Measurements from ENCODE around the gene CAMTA1.

CAMTA1 gene

GRCh38 chr1:6824665-6825368 is 39.6 kb downstream of the CAMTA1 start:
- H3K4me1 ChIP-seq (ENCODE audit: control insufficient read depth, insufficient read depth, low read length) = peaks cover 13% of the 10 kb centered on the region
- ChIA-PET POLR2A (no interaction called here), CTCF (interaction anchor here (1.0 to 1.4 kb wide), 2 partner anchors 11 to 65 kb away, joined by 3 read pairs; no protein-coding TSS in a partner anchor)
- TF ChIP-seq ZNF214 (tag by site-specific recombination; IDR thresholded peaks at IDR 0.05; ENCODE audit: borderline replicate concordance) (no peak), ZNF558 (tag by site-specific recombination; IDR thresholded peaks at IDR 0.05) (no peak), ZNF585B (tag by site-specific recombination; IDR thresholded peaks at IDR 0.05) (no peak), ZNF664 (tag by site-specific recombination; IDR thresholded peaks at IDR 0.05) (no peak), ZNF311 (tag by site-specific recombination; IDR thresholded peaks at IDR 0.05; ENCODE audit: borderline replicate concordance) (no peak), ZNF292 (tag by site-specific recombination; IDR thresholded peaks at IDR 0.05; ENCODE audit: borderline replicate concordance, low read depth) (no peak), ZNF76 (tag by site-specific recombination; IDR thresholded peaks at IDR 0.05; ENCODE audit: borderline replicate concordance, low read depth) (no peak), TRIM28 (IDR thresholded peaks at IDR 0.05; ENCODE audit: borderline replicate concordance, low read length) (no peak), ZNF510 (tag by site-specific recombination; IDR thresholded peaks at IDR 0.05; ENCODE audit: insufficient replicate concordance) (no peak), ZNF580 (tag by site-specific recombination; IDR thresholded peaks at IDR 0.05) (no peak), ZNF202 (tag by site-specific recombination; IDR thresholded peaks at IDR 0.05; ENCODE audit: borderline replicate concordance) (no peak), ZNF140 (tag by site-specific recombination; IDR thresholded peaks at IDR 0.05) (no peak), ZNF629 (tag by site-specific recombination; IDR thresholded peaks at IDR 0.05) (no peak), ZBTB21 (tag by site-specific recombination; IDR thresholded peaks at IDR 0.05) (no peak), ZSCAN23 (tag by site-specific recombination; IDR thresholded peaks at IDR 0.05) (no peak), ZNF132 (tag by site-specific recombination; IDR thresholded peaks at IDR 0.05; ENCODE audit: borderline replicate concordance) (no peak), YY2 (tag by site-specific recombination; IDR thresholded peaks at IDR 0.05) (no peak), ZNF223 (tag by site-specific recombination; IDR thresholded peaks at IDR 0.05) (no peak), ZNF621 (tag by site-specific recombination; IDR thresholded peaks at IDR 0.05) (no peak)
- TF ChIP-seq, protein P1, sequence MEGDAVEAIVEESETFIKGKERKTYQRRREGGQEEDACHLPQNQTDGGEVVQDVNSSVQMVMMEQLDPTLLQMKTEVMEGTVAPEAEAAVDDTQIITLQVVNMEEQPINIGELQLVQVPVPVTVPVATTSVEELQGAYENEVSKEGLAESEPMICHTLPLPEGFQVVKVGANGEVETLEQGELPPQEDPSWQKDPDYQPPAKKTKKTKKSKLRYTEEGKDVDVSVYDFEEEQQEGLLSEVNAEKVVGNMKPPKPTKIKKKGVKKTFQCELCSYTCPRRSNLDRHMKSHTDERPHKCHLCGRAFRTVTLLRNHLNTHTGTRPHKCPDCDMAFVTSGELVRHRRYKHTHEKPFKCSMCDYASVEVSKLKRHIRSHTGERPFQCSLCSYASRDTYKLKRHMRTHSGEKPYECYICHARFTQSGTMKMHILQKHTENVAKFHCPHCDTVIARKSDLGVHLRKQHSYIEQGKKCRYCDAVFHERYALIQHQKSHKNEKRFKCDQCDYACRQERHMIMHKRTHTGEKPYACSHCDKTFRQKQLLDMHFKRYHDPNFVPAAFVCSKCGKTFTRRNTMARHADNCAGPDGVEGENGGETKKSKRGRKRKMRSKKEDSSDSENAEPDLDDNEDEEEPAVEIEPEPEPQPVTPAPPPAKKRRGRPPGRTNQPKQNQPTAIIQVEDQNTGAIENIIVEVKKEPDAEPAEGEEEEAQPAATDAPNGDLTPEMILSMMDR (tag by site-specific recombination; IDR thresholded peaks at IDR 0.05) = no peak
- no peaks in the 10 kb centered on the region for H3K9me3 ChIP-seq (ENCODE audit: control insufficient read depth, insufficient read depth, low read depth, low read length)
- peaks cover 0 to 18% of the 10 kb centered on the region in 2 experiments for H3K36me3 ChIP-seq (ENCODE audit: control insufficient read depth in 2 of 2, insufficient read depth in 1 of 2, low read length in 2 of 2)
- H3K27ac ChIP-seq (ENCODE audit: extremely low read depth, low read depth, low read length) = no peak overlapping the region
- no peak overlapping the region for H3K4me3 ChIP-seq (ENCODE audit: low read depth, low read length)

DNA sequence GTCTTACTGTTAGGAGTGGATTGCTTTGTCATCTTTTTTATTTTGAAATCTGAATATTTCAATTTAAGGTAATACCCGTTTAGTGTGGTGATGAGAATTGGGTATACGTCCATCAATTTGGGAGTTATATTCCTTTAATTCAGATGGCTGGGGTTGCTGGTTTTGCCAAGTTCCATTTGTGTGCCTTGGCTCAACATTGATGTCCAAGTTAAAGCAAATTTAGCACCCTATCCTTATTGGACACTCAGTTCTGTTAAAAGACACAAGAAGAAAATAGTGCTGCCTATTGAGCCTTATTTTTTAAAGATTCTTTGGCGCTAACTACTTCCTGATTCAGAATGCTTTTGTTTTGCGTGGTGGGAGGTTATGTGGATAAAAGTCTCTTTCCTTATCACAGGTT is 40.6 kb downstream of the CAMTA1 start:
- POLR2A ChIA-PET = no interaction called here
- Histone ChIP-seq H3K9me3 (ENCODE audit: control insufficient read depth, insufficient read depth, low read depth, low read length) (no peaks in the 10 kb centered on the region), H3K4me1 (ENCODE audit: control insufficient read depth, insufficient read depth, low read length) (peaks cover 12% of the 10 kb centered on the region), H3K27ac (ENCODE audit: extremely low read depth, low read depth, low read length) (no peak overlapping the region), H3K36me3 (ENCODE audit: control insufficient read depth in 2 of 2, insufficient read depth in 1 of 2, low read length in 2 of 2) (peaks cover 0 to 18% of the 10 kb centered on the region in 2 experiments), H3K4me3 (ENCODE audit: low read depth, low read length) (no peak overlapping the region)
- CTCF ChIA-PET = interaction anchor here (0.9 to 1.0 kb wide), 2 partner anchors 11 to 24 kb away, joined by 3 read pairs; no protein-coding TSS in a partner anchor
- TF ChIP-seq ZNF548 (tag by site-specific recombination; IDR thresholded peaks at IDR 0.05) (no peak), ZNF211 (tag by site-specific recombination; IDR thresholded peaks at IDR 0.05; ENCODE audit: low read depth) (no peak), KLF8 (tag by site-specific recombination; IDR thresholded peaks at IDR 0.05) (no peak), ZNF26 (tag by site-specific recombination; IDR thresholded peaks at IDR 0.05) (no peak), ZBTB21 (tag by site-specific recombination; IDR thresholded peaks at IDR 0.05) (no peak), ZNF121 (tag by site-specific recombination; IDR thresholded peaks at IDR 0.05) (no peak)
- TF ChIP-seq, protein P2, sequence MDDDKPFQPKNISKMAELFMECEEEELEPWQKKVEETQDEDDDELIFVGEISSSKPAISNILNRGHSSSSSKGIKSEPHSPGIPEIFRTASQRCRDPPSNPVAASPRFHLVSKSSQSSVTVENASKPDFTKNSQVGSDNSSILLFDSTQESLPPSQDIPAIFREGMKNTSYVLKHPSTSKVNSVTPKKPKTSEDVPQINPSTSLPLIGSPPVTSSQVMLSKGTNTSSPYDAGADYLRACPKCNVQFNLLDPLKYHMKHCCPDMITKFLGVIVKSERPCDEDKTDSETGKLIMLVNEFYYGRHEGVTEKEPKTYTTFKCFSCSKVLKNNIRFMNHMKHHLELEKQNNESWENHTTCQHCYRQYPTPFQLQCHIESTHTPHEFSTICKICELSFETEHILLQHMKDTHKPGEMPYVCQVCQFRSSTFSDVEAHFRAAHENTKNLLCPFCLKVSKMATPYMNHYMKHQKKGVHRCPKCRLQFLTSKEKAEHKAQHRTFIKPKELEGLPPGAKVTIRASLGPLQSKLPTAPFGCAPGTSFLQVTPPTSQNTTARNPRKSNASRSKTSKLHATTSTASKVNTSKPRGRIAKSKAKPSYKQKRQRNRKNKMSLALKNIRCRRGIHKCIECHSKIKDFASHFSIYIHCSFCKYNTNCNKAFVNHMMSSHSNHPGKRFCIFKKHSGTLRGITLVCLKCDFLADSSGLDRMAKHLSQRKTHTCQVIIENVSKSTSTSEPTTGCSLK (tag by site-specific recombination; IDR thresholded peaks at IDR 0.05) = no peak
- TF ChIP-seq, protein P3, sequence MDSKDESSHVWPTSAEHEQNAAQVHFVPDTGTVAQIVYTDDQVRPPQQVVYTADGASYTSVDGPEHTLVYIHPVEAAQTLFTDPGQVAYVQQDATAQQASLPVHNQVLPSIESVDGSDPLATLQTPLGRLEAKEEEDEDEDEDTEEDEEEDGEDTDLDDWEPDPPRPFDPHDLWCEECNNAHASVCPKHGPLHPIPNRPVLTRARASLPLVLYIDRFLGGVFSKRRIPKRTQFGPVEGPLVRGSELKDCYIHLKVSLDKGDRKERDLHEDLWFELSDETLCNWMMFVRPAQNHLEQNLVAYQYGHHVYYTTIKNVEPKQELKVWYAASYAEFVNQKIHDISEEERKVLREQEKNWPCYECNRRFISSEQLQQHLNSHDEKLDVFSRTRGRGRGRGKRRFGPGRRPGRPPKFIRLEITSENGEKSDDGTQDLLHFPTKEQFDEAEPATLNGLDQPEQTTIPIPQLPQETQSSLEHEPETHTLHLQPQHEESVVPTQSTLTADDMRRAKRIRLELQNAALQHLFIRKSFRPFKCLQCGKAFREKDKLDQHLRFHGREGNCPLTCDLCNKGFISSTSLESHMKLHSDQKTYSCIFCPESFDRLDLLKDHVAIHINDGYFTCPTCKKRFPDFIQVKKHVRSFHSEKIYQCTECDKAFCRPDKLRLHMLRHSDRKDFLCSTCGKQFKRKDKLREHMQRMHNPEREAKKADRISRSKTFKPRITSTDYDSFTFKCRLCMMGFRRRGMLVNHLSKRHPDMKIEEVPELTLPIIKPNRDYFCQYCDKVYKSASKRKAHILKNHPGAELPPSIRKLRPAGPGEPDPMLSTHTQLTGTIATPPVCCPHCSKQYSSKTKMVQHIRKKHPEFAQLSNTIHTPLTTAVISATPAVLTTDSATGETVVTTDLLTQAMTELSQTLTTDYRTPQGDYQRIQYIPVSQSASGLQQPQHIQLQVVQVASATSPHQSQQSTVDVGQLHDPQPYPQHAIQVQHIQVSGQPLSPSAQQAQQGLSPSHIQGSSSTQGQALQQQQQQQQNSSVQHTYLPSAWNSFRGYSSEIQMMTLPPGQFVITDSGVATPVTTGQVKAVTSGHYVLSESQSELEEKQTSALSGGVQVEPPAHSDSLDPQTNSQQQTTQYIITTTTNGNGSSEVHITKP (tag by site-specific recombination; IDR thresholded peaks at IDR 0.05) = no peak

All from HEK293 (cell line).